ENCODE results near the gene THAP4. TPM values are rescaled to one million over a fixed set of nuclear protein-coding genes. Genes with fewer than 3 reads are reported as not detected.

Gene THAP4
- total RNA-seq, 3 donors from 2014 or later: 35.3 to 45.9 (median 38.1) TPM

GRCh38 chr2:241551599-241551997 is 85.4 kb downstream of the THAP4 start:
- H3K36me3 ChIP-seq: no peaks in the 10 kb centered on the region
- no peak for DNase-seq (ENCODE audit: low spot score in 2 of 2)
- peaks cover under 1 to 3% of the 10 kb centered on the region in 2 donors for H3K9me3 ChIP-seq
- intact Hi-C loops (cut with DNase I; ENCODE audit: low total_unique reads): no loop called here
- H3K4me1 ChIP-seq: peaks cover 0 to 6% of the 10 kb centered on the region in 2 donors
- H3K27ac ChIP-seq: no peak overlapping the region
- TF ChIP-seq POLR2AphosphoS5 (IDR thresholded peaks at IDR 0.05): no peak
- TF ChIP-seq, protein P1, sequence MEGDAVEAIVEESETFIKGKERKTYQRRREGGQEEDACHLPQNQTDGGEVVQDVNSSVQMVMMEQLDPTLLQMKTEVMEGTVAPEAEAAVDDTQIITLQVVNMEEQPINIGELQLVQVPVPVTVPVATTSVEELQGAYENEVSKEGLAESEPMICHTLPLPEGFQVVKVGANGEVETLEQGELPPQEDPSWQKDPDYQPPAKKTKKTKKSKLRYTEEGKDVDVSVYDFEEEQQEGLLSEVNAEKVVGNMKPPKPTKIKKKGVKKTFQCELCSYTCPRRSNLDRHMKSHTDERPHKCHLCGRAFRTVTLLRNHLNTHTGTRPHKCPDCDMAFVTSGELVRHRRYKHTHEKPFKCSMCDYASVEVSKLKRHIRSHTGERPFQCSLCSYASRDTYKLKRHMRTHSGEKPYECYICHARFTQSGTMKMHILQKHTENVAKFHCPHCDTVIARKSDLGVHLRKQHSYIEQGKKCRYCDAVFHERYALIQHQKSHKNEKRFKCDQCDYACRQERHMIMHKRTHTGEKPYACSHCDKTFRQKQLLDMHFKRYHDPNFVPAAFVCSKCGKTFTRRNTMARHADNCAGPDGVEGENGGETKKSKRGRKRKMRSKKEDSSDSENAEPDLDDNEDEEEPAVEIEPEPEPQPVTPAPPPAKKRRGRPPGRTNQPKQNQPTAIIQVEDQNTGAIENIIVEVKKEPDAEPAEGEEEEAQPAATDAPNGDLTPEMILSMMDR (IDR thresholded peaks at IDR 0.05): no peak
- TF ChIP-seq POLR2A (IDR thresholded peaks at IDR 0.05): no peak
- no peaks in the 10 kb centered on the region for H3K27me3 ChIP-seq
- H3K4me3 ChIP-seq: peak overlapping the region in 2 of 3 donors; percentile 24 to 51

DNA sequence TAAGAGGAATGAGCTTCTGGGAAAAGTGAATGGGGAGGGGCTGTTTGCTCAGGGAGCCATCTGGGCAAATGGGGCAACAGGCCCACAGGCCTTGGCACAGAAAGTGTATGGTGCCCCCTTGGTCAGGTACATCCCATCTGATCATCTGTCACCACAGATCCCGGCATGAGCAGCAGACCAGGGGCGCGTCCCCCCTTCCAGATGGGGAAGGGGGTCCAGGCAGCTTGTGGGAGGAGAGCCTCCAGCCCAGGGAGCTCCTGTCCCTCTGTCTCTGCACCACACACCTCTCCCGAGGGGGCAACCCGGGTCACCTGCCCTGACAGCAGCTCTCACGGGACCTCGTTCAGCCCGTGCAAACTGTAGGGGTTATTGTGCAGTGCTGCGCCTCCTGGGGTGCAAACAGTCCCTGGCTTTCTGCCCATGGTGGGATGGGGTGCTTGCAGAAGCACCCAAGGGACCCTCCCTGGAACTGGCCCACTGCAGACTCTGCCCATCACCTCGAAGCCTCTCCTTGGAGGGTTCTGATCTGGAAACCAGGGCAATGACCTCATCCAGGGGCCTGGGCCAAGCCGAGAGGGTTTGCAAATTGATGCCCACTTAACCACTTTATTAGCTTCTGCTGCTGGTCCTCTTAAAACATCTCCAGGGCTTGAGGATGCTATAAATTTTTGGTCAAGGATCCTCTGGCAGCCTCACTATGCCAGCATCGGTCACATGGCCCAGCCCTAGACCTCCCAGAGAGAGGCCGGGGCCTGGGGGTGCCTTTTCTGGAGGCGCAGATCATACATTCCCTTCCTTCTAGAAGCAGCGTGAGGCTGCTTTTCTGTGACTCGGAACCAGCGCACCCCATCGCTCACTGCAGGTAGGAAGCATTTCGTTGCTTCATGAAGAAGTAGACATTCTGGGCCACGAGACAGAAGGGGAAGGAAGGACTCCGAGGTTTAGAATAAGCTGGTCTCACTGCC is 86.1 kb downstream of the THAP4 start:
- DNase-seq (ENCODE audit: low spot score in 2 of 2): no peak
- H3K27me3 ChIP-seq: no peaks in the 10 kb centered on the region
- TF ChIP-seq, protein P1 (IDR thresholded peaks at IDR 0.05): no peak
- TF ChIP-seq POLR2AphosphoS5 (IDR thresholded peaks at IDR 0.05) (no peak), POLR2A (IDR thresholded peaks at IDR 0.05) (no peak)
- H3K27ac ChIP-seq: no peak overlapping the region
- no peak overlapping the region for H3K4me3 ChIP-seq
- no peaks in the 10 kb centered on the region for H3K9me3 ChIP-seq
- intact Hi-C loops (cut with DNase I; ENCODE audit: low total_unique reads): no loop called here
- H3K36me3 ChIP-seq: no peaks in the 10 kb centered on the region
- H3K4me1 ChIP-seq: peaks cover 0 to 7% of the 10 kb centered on the region in 2 donors

DNA sequence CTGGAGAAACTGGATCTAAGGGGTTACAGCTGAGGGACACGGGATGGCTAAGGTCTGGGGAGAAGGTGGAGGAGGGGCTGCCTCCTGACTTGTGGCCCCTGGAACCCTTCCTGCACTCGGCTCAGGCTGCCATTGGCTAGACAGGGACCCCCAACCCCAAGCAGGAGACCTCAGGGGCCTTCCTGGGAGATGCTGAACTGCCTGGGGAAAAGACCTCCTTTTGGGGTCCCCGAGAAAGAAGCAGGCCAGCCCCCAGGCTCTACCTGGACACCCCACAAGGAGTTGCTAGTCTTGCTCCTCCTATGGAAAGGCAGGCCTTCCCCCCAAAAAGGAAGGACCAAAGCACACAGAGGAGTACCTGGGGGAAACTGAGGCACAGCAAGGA is 88.5 kb downstream of the THAP4 start:
- H3K27me3 ChIP-seq: no peaks in the 10 kb centered on the region
- no peaks in the 10 kb centered on the region for H3K9me3 ChIP-seq
- no peaks in the 10 kb centered on the region for H3K36me3 ChIP-seq
- no peak overlapping the region for H3K27ac ChIP-seq
- intact Hi-C loops (cut with DNase I; ENCODE audit: low total_unique reads): no loop called here
- peaks cover 0 to 7% of the 10 kb centered on the region in 2 donors for H3K4me1 ChIP-seq
- TF ChIP-seq POLR2A (IDR thresholded peaks at IDR 0.05): no peak
- TF ChIP-seq, protein P1 (IDR thresholded peaks at IDR 0.05): no peak
- no peak for TF ChIP-seq POLR2AphosphoS5 (IDR thresholded peaks at IDR 0.05)
- no peak overlapping the region for H3K4me3 ChIP-seq
- DNase-seq (ENCODE audit: low spot score in 2 of 2): no peak

DNA sequence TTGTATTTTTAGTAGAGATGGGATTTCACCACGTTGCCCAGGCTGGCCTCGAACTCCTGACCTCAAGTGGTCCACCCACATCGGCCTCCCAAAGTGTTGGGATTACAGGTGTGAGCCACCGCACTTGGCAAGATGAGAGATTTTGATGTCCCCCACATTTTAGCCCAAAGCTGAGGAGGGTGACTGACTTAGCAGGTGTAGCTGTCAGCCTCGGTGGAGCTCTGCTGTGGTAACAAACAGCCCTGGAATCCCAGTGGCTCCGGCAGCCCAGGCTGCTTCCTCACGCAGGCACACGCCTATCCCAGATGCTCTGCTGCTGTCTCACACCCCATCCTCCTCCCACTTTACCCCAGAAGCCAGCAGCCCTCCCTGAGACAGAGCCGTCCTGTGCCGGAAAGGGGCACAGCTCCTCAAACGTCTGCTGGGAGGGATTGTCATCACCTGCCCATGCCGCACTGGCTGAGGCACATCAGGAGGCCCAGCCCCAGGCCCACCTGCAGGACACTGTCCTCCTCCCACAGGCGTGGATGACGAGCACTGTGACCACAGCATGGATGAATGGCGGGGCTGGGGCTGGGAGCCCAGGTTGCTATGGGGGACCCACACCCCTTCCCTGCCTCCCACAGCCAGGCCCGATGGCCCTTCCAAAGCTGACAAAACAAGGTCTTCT is 89.0 kb downstream of the THAP4 start:
- peaks cover 0 to 7% of the 10 kb centered on the region in 2 donors for H3K4me1 ChIP-seq
- intact Hi-C loops (cut with DNase I; ENCODE audit: low total_unique reads): no loop called here
- H3K27ac ChIP-seq: no peak overlapping the region
- no peak for TF ChIP-seq POLR2AphosphoS5 (IDR thresholded peaks at IDR 0.05)
- no peak for TF ChIP-seq POLR2A (IDR thresholded peaks at IDR 0.05)
- H3K9me3 ChIP-seq: no peaks in the 10 kb centered on the region
- H3K4me3 ChIP-seq: no peak overlapping the region
- no peak for DNase-seq (ENCODE audit: low spot score in 2 of 2)
- H3K36me3 ChIP-seq: no peaks in the 10 kb centered on the region
- no peaks in the 10 kb centered on the region for H3K27me3 ChIP-seq

DNA sequence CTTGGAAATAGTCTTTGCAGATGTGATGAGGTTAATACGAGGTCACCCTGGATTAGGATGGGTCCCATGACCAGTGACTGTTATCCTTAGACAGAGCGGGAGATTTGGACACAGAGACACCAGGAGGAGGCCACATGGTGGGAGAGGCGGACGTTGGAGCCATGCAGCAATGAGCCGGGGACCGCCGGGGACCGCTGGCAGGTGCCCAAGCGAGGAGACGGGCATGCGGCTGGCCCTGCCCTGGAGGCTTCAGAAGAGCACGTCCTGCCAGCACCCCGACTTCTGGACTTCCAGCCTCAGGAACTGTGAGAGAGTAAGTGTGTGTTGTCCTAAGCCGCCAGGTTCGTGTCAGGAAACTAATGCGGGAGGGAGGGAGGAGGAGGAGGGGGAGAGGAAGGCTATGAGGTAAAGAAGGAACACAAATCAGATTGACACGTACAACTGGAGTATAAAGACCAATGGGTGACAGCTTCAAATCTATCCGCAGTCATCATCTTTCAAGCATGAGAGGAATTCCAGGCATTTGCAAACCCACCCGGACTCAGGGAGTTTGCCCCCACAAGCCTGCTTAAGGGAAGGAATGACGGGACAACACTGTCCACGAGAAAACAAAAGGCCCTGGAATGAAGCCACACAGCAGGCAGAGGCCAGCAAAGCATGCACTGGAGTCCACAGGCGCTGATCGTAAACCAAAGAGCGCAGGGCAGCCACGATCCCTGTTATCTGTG is 90.0 kb downstream of the THAP4 start:
- Histone ChIP-seq H3K27ac (no peak overlapping the region), H3K36me3 (no peaks in the 10 kb centered on the region), H3K9me3 (no peaks in the 10 kb centered on the region), H3K4me1 (peaks cover 0 to 7% of the 10 kb centered on the region in 2 donors), H3K4me3 (peak overlapping the region in 1 of 3 donors; percentile 23), H3K27me3 (no peaks in the 10 kb centered on the region)
- intact Hi-C loops (cut with DNase I; ENCODE audit: low total_unique reads): no loop called here
- DNase-seq (ENCODE audit: low spot score in 2 of 2): no peak
- TF ChIP-seq POLR2A (IDR thresholded peaks at IDR 0.05): no peak
- TF ChIP-seq, protein P1 (IDR thresholded peaks at IDR 0.05): no peak
- no peak for TF ChIP-seq POLR2AphosphoS5 (IDR thresholded peaks at IDR 0.05)

Data from breast epithelium (tissue), 4 donors.